GM19467 (cell line): Measurements from ENCODE around the gene LCNL1.
A peak's percentile ranks its signal among the peaks of the same experiment; 100 is the strongest.

ENCODE experiments used
- ATAC-seq: cut with Tn5 transposase; IDR thresholded peaks from one replicate; pipeline ENCODE4 v1.9.1; 2021; ENCODE audit warnings: mild to moderate bottlenecking, moderate library complexity; ENCODE audit not compliant: unreplicated experiment

Gene LCNL1

GRCh38 chr9:136982232-136983051 lies at the start of gene LCNL1:
TSS of gene LCNL1 (plus strand) at chr9:136982993. CDS start at chr9:136983587, 594 bp downstream.
- ATAC-seq = no peak

- no peak for ATAC-seq
Measured at GRCh38 chr9:136934277-136934676, 48.5 kb upstream of the LCNL1 start.

- ATAC-seq = no peak
Measured at GRCh38 chr9:136935651-136936050, 47.1 kb upstream of the LCNL1 start.

GRCh38 chr9:136936645-136937170 lies 46.1 kb upstream of the LCNL1 start:
- ATAC-seq = no peak

- ATAC-seq = no peak
Measured at GRCh38 chr9:136937186-136938001, 45.4 kb upstream of the LCNL1 start.

- no peak for ATAC-seq
Measured at GRCh38 chr9:136939431-136939995, 43.3 kb upstream of the LCNL1 start.

- no peak for ATAC-seq
Measured at GRCh38 chr9:136939996-136940525, 42.7 kb upstream of the LCNL1 start.

- ATAC-seq = no peak
Measured at GRCh38 chr9:136940526-136941230, 42.1 kb upstream of the LCNL1 start.

- ATAC-seq = no peak
Measured at GRCh38 chr9:136941231-136942111, 41.3 kb upstream of the LCNL1 start.

- ATAC-seq = no peak
Measured at GRCh38 chr9:136942112-136942880, 40.5 kb upstream of the LCNL1 start.

GRCh38 chr9:136942881-136943230 lies 39.9 kb upstream of the LCNL1 start:
- ATAC-seq = no peak

GRCh38 chr9:136943291-136944211 lies 39.2 kb upstream of the LCNL1 start:
- peak; percentile 18 for ATAC-seq

- ATAC-seq = peak; percentile 31
Measured at GRCh38 chr9:136944212-136944518, 38.6 kb upstream of the LCNL1 start.

GRCh38 chr9:136944519-136945332 lies 38.1 kb upstream of the LCNL1 start, which contains the start of the genes C8G and FBXW5:
TSS of gene C8G (plus strand) at chr9:136945243. CDS start at chr9:136945321, 78 bp downstream.
TSS of gene FBXW5 (minus strand) at chr9:136944738. CDS start at chr9:136944083, 655 bp downstream.
- peak; percentile 70 for ATAC-seq

- no peak for ATAC-seq
Measured at GRCh38 chr9:136945333-136946227, 37.2 kb upstream of the LCNL1 start.
